Measurements from ENCODE around the gene SHD.

DNA sequence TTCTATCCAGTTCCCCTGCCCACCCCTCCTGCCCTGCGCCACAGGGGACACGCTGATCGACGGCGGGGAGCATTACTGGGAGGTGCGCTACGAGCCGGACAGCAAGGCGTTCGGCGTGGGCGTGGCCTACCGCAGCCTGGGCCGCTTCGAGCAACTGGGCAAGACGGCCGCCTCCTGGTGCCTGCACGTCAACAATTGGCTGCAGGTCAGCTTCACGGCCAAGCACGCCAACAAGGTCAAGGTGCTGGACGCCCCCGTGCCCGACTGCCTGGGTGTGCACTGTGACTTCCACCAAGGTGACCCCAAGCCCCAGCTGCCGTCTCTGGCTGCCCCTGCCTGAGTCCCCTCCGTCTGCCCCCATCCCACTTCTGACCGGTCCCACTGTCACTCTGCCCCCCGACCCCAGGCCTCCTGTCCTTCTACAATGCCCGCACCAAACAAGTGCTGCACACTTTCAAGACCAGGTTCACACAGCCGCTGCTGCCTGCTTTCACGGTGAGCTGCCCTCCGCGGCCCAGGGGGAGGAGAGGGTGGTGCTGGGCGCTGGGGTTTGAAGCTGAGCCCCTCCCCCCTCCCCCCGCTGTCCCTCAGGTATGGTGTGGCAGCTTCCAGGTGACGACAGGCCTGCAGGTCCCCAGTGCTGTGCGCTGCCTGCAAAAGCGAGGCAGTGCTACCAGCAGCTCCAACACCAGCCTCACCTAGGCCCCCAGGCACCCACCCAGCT, 44.0 kb downstream of the SHD start:
- TF ChIP-seq, protein P1, sequence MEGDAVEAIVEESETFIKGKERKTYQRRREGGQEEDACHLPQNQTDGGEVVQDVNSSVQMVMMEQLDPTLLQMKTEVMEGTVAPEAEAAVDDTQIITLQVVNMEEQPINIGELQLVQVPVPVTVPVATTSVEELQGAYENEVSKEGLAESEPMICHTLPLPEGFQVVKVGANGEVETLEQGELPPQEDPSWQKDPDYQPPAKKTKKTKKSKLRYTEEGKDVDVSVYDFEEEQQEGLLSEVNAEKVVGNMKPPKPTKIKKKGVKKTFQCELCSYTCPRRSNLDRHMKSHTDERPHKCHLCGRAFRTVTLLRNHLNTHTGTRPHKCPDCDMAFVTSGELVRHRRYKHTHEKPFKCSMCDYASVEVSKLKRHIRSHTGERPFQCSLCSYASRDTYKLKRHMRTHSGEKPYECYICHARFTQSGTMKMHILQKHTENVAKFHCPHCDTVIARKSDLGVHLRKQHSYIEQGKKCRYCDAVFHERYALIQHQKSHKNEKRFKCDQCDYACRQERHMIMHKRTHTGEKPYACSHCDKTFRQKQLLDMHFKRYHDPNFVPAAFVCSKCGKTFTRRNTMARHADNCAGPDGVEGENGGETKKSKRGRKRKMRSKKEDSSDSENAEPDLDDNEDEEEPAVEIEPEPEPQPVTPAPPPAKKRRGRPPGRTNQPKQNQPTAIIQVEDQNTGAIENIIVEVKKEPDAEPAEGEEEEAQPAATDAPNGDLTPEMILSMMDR (IDR thresholded peaks at IDR 0.05), result no peak
- TF ChIP-seq POLR2A (IDR thresholded peaks at IDR 0.05), result no peak
